HepG2 (cell line): ENCODE results near the gene MYLK. TPM values are rescaled to one million over a fixed set of nuclear protein-coding genes. Genes with fewer than 3 reads are reported as not detected.
A peak's percentile ranks its signal among the peaks of the same experiment; 100 is the strongest.

ENCODE experiments used
- AHR ChIP-seq: IDR thresholded peaks from 2 replicates; pipeline ENCODE4 v1.6.1; 2018; ENCODE audit warnings: missing genetic modification reagents, missing compliant biosample characterization
- ARID4A ChIP-seq: sonication (generic); formaldehyde crosslinking; IDR thresholded peaks from 2 replicates; pipeline ENCODE4 v1.5.0; 2020; ENCODE audit warnings: mild to moderate bottlenecking, missing genetic modification reagents, borderline replicate concordance
- ASH2L ChIP-seq: fragments of 300-600, 200-600 bp; sonication (generic); IDR thresholded peaks from 2 replicates; pipeline ENCODE4 v1.7.0; 2017; ENCODE audit warnings: low read depth, mild to moderate bottlenecking, moderate library complexity, mixed read lengths, low read length; ENCODE audit not compliant: insufficient read length
- CENPBD1 ChIP-seq: sonication (generic); formaldehyde crosslinking; IDR thresholded peaks from 2 replicates; pipeline ENCODE4 v1.8.0; 2022; ENCODE audit warnings: missing genetic modification reagents, low read depth, mild to moderate bottlenecking, borderline replicate concordance
- CHD2 ChIP-seq: IDR thresholded peaks from 2 replicates; pipeline ENCODE4 v1.6.1; 2011; ENCODE audit warnings: low read depth, low read length, improper control_type of control experiment
- E2F1 ChIP-seq: sonication (generic); formaldehyde crosslinking; IDR thresholded peaks from 2 replicates; pipeline ENCODE4 v1.5.0; 2020; ENCODE audit warnings: missing genetic modification reagents
- FOXP1 ChIP-seq, 2 experiments: fragments of 450-650 bp in 1 of 2; IDR thresholded peaks; 2 replicates each; pipeline ENCODE4 v1.6.1; 2017 to 2018; ENCODE audit warnings: antibody characterized with exemption in 1 of 2
- HMGXB4 ChIP-seq, 2 experiments: sonication (generic) in 1 of 2; formaldehyde crosslinking in 1 of 2; IDR thresholded peaks; 2 replicates each; pipeline versions ENCODE4 v1.4.0 to v1.6.1; 2018 to 2020; ENCODE audit warnings: missing genetic modification reagents in 2 of 2, borderline replicate concordance in 1 of 2, low read depth in 1 of 2, mild to moderate bottlenecking in 1 of 2, missing biosample characterization in 1 of 2
- KDM2A ChIP-seq: sonication (generic); formaldehyde crosslinking; IDR thresholded peaks from 2 replicates; pipeline ENCODE4 v1.4.0; 2020; ENCODE audit warnings: low read depth, missing genetic modification reagents, borderline replicate concordance
- KDM3A ChIP-seq: IDR thresholded peaks from 2 replicates; pipeline ENCODE4 v1.6.1; 2018; ENCODE audit warnings: low read depth, missing compliant biosample characterization
- MAFG ChIP-seq: sonication (generic); formaldehyde crosslinking; IDR thresholded peaks from 2 replicates; pipeline ENCODE4 v1.5.1; 2020; ENCODE audit warnings: mild to moderate bottlenecking, missing genetic modification reagents
- NR1H2 ChIP-seq: sonication (generic); formaldehyde crosslinking; IDR thresholded peaks from 2 replicates; pipeline ENCODE4 v1.8.1; 2022; ENCODE audit warnings: low read depth, missing genetic modification reagents, borderline replicate concordance
- ZFYVE20 ChIP-seq: sonication (generic); formaldehyde crosslinking; IDR thresholded peaks from 2 replicates; pipeline ENCODE4 v1.8.0; 2023; ENCODE audit warnings: low read depth, mild to moderate bottlenecking, moderate library complexity, missing genetic modification reagents, borderline replicate concordance
- ZNF614 ChIP-seq: IDR thresholded peaks from 2 replicates; pipeline ENCODE4 v1.6.1; 2018; ENCODE audit warnings: missing biosample characterization, missing genetic modification reagents, inconsistent platforms, borderline replicate concordance
- ZNF737 ChIP-seq: sonication (generic); formaldehyde crosslinking; IDR thresholded peaks from 2 replicates; pipeline ENCODE4 v1.5.0; 2020; ENCODE audit warnings: missing genetic modification reagents, mild to moderate bottlenecking, borderline replicate concordance
- polyA plus RNA-seq, 8 experiments: library from polyadenylated mRNA; depleted of rRNA in 3 of 8; stranded (reverse) in 7 of 8; unstranded in 1 of 8; fragments of >200 nt; fragmentation: Illumina TruSeq in 4 of 8; extraction: Trizol in 4 of 8; gene quantifications; 2 replicates each; pipeline versions ENCODE4 v1.2.1 to v1.2.3, GENCODE V29; 2011 to 2016; ENCODE audit warnings: low read depth in 4 of 8, missing spikeins in 1 of 8, mixed read lengths in 1 of 8; ENCODE audit not compliant: insufficient read depth in 1 of 8
- total RNA-seq, 5 experiments: library from RNA; depleted of rRNA; stranded (reverse); fragments of >200 nt; fragmentation: Illumina TruSeq; extraction: Trizol; gene quantifications; 2 replicates each; pipeline ENCODE4 v1.2.3, GENCODE V29; 2016; ENCODE audit warnings: low read depth in 1 of 5
- TF ChIP-seq, protein P1 (sequence below): sonication (generic); formaldehyde crosslinking; IDR thresholded peaks from 2 replicates; pipeline ENCODE4 v1.4.0; 2020; ENCODE audit warnings: low read depth, missing genetic modification reagents

Gene MYLK
- total and polyA plus RNA-seq, 2 of the 13 experiments (the other 11 are each of a cell fraction or from before 2014, with no cell fraction given): 10.6 to 34.9 TPM

GRCh38 chr3:123755085-123755484 is 129.0 kb downstream of the MYLK start (continued):
- TF ChIP-seq ZNF737 (CRISPR knock-in tag) (no peak), CENPBD1 (CRISPR knock-in tag) (no peak), FOXP1 (IDR thresholded peaks at IDR 0.05) (no peak), FOXP1 (CRISPR knock-in tag; IDR thresholded peaks at IDR 0.05) (peak; percentile 51), AHR (no peak), ZFYVE20 (no peak), ZNF614 (CRISPR knock-in tag) (0 out of 2 replicates have a peak, but pooled peaks have one; percentile 63), NR1H2 (CRISPR knock-in tag) (no peak), E2F1 (CRISPR knock-in tag) (no peak), ASH2L (peak; percentile 64), HMGXB4 (CRISPR knock-in tag; IDR thresholded peaks at IDR 0.05; ENCODE audit: borderline replicate concordance in 1 of 2, low read depth in 1 of 2) (peak in 1 of 2 experiments; percentile 64; a peak in 1 of 4 replicates), MAFG (CRISPR knock-in tag) (no peak), KDM2A (CRISPR knock-in tag) (0 out of 2 replicates have a peak, but pooled peaks have one; percentile 44), CHD2 (no peak), KDM3A (peak; percentile 76; the same call in 1 of the 2 replicates), ARID4A (peak; percentile 62; the same call in 1 of the 2 replicates)
- TF ChIP-seq, protein P1, sequence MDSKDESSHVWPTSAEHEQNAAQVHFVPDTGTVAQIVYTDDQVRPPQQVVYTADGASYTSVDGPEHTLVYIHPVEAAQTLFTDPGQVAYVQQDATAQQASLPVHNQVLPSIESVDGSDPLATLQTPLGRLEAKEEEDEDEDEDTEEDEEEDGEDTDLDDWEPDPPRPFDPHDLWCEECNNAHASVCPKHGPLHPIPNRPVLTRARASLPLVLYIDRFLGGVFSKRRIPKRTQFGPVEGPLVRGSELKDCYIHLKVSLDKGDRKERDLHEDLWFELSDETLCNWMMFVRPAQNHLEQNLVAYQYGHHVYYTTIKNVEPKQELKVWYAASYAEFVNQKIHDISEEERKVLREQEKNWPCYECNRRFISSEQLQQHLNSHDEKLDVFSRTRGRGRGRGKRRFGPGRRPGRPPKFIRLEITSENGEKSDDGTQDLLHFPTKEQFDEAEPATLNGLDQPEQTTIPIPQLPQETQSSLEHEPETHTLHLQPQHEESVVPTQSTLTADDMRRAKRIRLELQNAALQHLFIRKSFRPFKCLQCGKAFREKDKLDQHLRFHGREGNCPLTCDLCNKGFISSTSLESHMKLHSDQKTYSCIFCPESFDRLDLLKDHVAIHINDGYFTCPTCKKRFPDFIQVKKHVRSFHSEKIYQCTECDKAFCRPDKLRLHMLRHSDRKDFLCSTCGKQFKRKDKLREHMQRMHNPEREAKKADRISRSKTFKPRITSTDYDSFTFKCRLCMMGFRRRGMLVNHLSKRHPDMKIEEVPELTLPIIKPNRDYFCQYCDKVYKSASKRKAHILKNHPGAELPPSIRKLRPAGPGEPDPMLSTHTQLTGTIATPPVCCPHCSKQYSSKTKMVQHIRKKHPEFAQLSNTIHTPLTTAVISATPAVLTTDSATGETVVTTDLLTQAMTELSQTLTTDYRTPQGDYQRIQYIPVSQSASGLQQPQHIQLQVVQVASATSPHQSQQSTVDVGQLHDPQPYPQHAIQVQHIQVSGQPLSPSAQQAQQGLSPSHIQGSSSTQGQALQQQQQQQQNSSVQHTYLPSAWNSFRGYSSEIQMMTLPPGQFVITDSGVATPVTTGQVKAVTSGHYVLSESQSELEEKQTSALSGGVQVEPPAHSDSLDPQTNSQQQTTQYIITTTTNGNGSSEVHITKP (CRISPR knock-in tag): peak; percentile 43; the same call in 1 of the 2 replicates
